IMR-90 (cell line): ENCODE results near the gene SCAANT1. TPM values are rescaled to one million over a fixed set of nuclear protein-coding genes. Genes with fewer than 3 reads are reported as not detected.

ENCODE experiments used
- ATAC-seq: fragments of 200-7000 bp; cut with Tn5 transposase; 2 replicates; pipeline ENCODE4 v1.9.1; 2020; ENCODE audit warnings: low read depth, mild to moderate bottlenecking, moderate library complexity
- BruUV-seq: library from RNA; stranded (reverse); fragments of 400-500 nt; replicated peaks from 2 replicates; lab custom pipeline; 2021; lab: Mats Ljungman, UMichigan
- CTCF ChIA-PET: fragments of 300-600 bp; formaldehyde crosslinking; extraction: SDS; loops from one replicate; lab custom pipeline; 2021; ENCODE audit warnings: antibody characterized with exemption; lab: Yijun Ruan, JAX
- POLR2A ChIA-PET: fragments of 300-600 bp; sonication (Branson Sonifier 250); formaldehyde crosslinking; loops from one replicate; lab custom pipeline; 2022; ENCODE audit warnings: antibody characterized with exemption; ENCODE audit not compliant: unreplicated experiment; lab: Charles Lee
- DNase-seq: peaks from one replicate; pipeline ENCODE4 v3.0.0; 2013
- H2AFZ ChIP-seq: replicated peaks from 2 replicates; pipeline ENCODE3; 2013; ENCODE audit warnings: low read length, mild to moderate bottlenecking; ENCODE audit not compliant: poor library complexity
- H2AK5ac ChIP-seq: 2 replicates; pipeline ENCODE4 v1.6.1; 2013; ENCODE audit warnings: low read depth, low read length, inconsistent platforms
- H2AK9ac ChIP-seq: replicated peaks from 2 replicates; pipeline ENCODE3; 2013; ENCODE audit warnings: mild to moderate bottlenecking, low read depth, low read length, moderate library complexity; ENCODE audit not compliant: poor library complexity
- H2BK120ac ChIP-seq: 2 replicates; pipeline ENCODE4 v1.6.1; 2013; ENCODE audit warnings: low read depth, low read length, inconsistent platforms
- H2BK15ac ChIP-seq: 3 replicates; pipeline ENCODE4 v1.6.1; 2013; ENCODE audit warnings: low read depth, low read length, inconsistent platforms
- H2BK20ac ChIP-seq: 2 replicates; pipeline ENCODE4 v1.6.1; 2013; ENCODE audit warnings: low read depth, mild to moderate bottlenecking, inconsistent platforms, low read length, moderate library complexity
- H2BK5ac ChIP-seq: 2 replicates; pipeline ENCODE4 v1.6.1; 2013; ENCODE audit warnings: mild to moderate bottlenecking, low read depth, low read length, inconsistent platforms; ENCODE audit not compliant: poor library complexity, severe bottlenecking
- H3K14ac ChIP-seq: replicated peaks from 2 replicates; pipeline ENCODE4 v1.6.1; 2013; ENCODE audit warnings: low read depth, low read length, inconsistent platforms
- H3K18ac ChIP-seq: 2 replicates; pipeline ENCODE4 v1.6.1; 2013; ENCODE audit warnings: low read depth, low read length, control low read depth
- H3K23ac ChIP-seq: 2 replicates; pipeline ENCODE4 v1.6.1; 2013; ENCODE audit warnings: low read depth, low read length, inconsistent platforms
- H3K27ac ChIP-seq: 2 replicates; pipeline ENCODE4 v1.5.1; 2013; ENCODE audit warnings: mild to moderate bottlenecking, control low read depth, low read length; ENCODE audit not compliant: insufficient read depth
- H3K27me3 ChIP-seq: 2 replicates; pipeline ENCODE4 v1.6.1; 2013; ENCODE audit warnings: low read length; ENCODE audit not compliant: control insufficient read depth, insufficient read depth
- H3K36me3 ChIP-seq: 2 replicates; pipeline ENCODE4 v1.6.1; 2013; ENCODE audit warnings: low read length, mixed read lengths; ENCODE audit not compliant: control insufficient read depth, insufficient read depth
- H3K4ac ChIP-seq: 2 replicates; pipeline ENCODE4 v1.6.1; 2013; ENCODE audit warnings: low read depth, low read length, inconsistent platforms
- H3K4me1 ChIP-seq: 2 replicates; pipeline ENCODE4 v1.6.1; 2013; ENCODE audit warnings: low read length, mixed read lengths; ENCODE audit not compliant: control insufficient read depth, insufficient read depth
- H3K4me2 ChIP-seq: 2 replicates; pipeline ENCODE4 v1.6.1; 2013; ENCODE audit warnings: low read depth, mild to moderate bottlenecking, control low read depth, low read length, moderate library complexity
- H3K4me3 ChIP-seq: 2 replicates; pipeline ENCODE4 v1.5.1; 2013; ENCODE audit warnings: low read depth, mild to moderate bottlenecking, control low read depth, low read length, moderate library complexity; ENCODE audit not compliant: insufficient read depth
- H3K56ac ChIP-seq: 2 replicates; pipeline ENCODE4 v1.6.1; 2013; ENCODE audit warnings: low read length, inconsistent platforms; ENCODE audit not compliant: insufficient read depth; ENCODE audit errors: extremely low read depth
- H3K79me1 ChIP-seq, 2 experiments: 2 replicates each; pipeline ENCODE4 v1.6.1; 2013; ENCODE audit warnings: low read length in 2 of 2, inconsistent platforms in 1 of 2, low read depth in 1 of 2
- H3K9ac ChIP-seq: 2 replicates; pipeline ENCODE4 v1.6.1; 2013; ENCODE audit warnings: low read depth, low read length, control low read depth
- H3K9me1 ChIP-seq: 2 replicates; pipeline ENCODE4 v1.6.1; 2013; ENCODE audit warnings: low read length, inconsistent platforms; ENCODE audit not compliant: insufficient read depth
- H3K9me3 ChIP-seq: 2 replicates; pipeline ENCODE4 v1.6.1; 2013; ENCODE audit warnings: low read length; ENCODE audit not compliant: control insufficient read depth, insufficient read depth
- H4K20me1 ChIP-seq: 2 replicates; pipeline ENCODE4 v1.6.1; 2013; ENCODE audit warnings: low read length, inconsistent platforms; ENCODE audit not compliant: insufficient read depth
- H4K5ac ChIP-seq: 2 replicates; pipeline ENCODE4 v1.6.1; 2013; ENCODE audit warnings: mild to moderate bottlenecking, low read depth, low read length, control low read depth
- H4K8ac ChIP-seq, 2 experiments: 2 replicates each; pipeline ENCODE4 v1.6.1; 2013; ENCODE audit warnings: low read depth in 2 of 2, low read length in 2 of 2, control low read depth in 1 of 2, inconsistent platforms in 1 of 2
- H4K91ac ChIP-seq: 2 replicates; pipeline ENCODE4 v1.6.1; 2013; ENCODE audit warnings: low read depth, low read length, inconsistent platforms; ENCODE audit not compliant: insufficient read depth
- BHLHE40 ChIP-seq: fragments of 150-350 bp; IDR thresholded peaks from 2 replicates; pipeline ENCODE4 v1.6.1; 2016; ENCODE audit warnings: mild to moderate bottlenecking, low read depth, low read length
- CEBPB ChIP-seq: IDR thresholded peaks from 2 replicates; pipeline ENCODE4 v1.6.1; 2012; ENCODE audit warnings: low read depth, low read length, improper control_type of control experiment
- MAFK ChIP-seq: IDR thresholded peaks from 2 replicates; pipeline ENCODE4 v1.6.1; 2012; ENCODE audit warnings: low read depth, low read length, improper control_type of control experiment
- MAZ ChIP-seq: IDR thresholded peaks from 2 replicates; pipeline ENCODE4 v1.6.1; 2012; ENCODE audit warnings: low read depth, mild to moderate bottlenecking, low read length, improper control_type of control experiment, moderate library complexity, borderline replicate concordance
- MXI1 ChIP-seq: IDR thresholded peaks from 2 replicates; pipeline ENCODE4 v1.6.1; 2012; ENCODE audit warnings: low read depth, mild to moderate bottlenecking, low read length, moderate library complexity, borderline replicate concordance
- NFE2L2 ChIP-seq: fragments of 150-350 bp; IDR thresholded peaks from 2 replicates; pipeline ENCODE4 v1.6.1; 2016; ENCODE audit warnings: low read depth, mild to moderate bottlenecking, low read length
- POLR2A ChIP-seq: IDR thresholded peaks from 2 replicates; pipeline ENCODE4 v1.6.1; 2012; ENCODE audit warnings: mild to moderate bottlenecking, low read depth, low read length
- RAD21 ChIP-seq: IDR thresholded peaks from 2 replicates; pipeline ENCODE4 v1.6.1; 2012; ENCODE audit warnings: low read length, improper control_type of control experiment
- RCOR1 ChIP-seq: IDR thresholded peaks from 2 replicates; pipeline ENCODE4 v1.6.1; 2012; ENCODE audit warnings: mild to moderate bottlenecking, low read length, improper control_type of control experiment; ENCODE audit not compliant: insufficient replicate concordance
- WGBS, 2 experiments: methylation state at CpG; one replicate each; pipeline versions ENCODE4 v1.1.5 to v1.1.7; 2013; ENCODE audit warnings: missing lambda C conversion rate in 2 of 2; ENCODE audit not compliant: insufficient read length in 1 of 2; ENCODE audit errors: extremely low coverage in 2 of 2; 5-methylcytosine and 5-hydroxymethylcytosine counted together
- dilution Hi-C: fragments of 300-500 bp; cut with HindIII; formaldehyde crosslinking; loops from one replicate; pipeline ENCODE4 v1.14.3; 2018; ENCODE audit warnings: low sequenced_read_pairs; ENCODE audit not compliant: unreplicated experiment
- in situ Hi-C: fragments of 300-500 bp; cut with MboI; formaldehyde crosslinking; loops from 3 replicates; pipeline ENCODE4 v1.14.3; 2019; ENCODE audit warnings: low sequenced_read_pairs, inconsistent platforms, mixed read lengths
- intact Hi-C: fragments of 100-400 bp; cut with micrococcal nuclease; formaldehyde crosslinking; loops from 2 replicates; pipeline ENCODE4 v1.10.0; 2022
- polyA plus RNA-seq, 3 experiments: library from polyadenylated mRNA; depleted of rRNA; stranded (reverse); fragments of >200 nt; gene quantifications; 2 replicates each; pipeline ENCODE4 v1.2.3, GENCODE V29; 2012; ENCODE audit warnings: low replicate concordance in 1 of 3
- total RNA-seq: library from RNA; depleted of rRNA; stranded (reverse); fragments of >200 nt; gene quantifications from 2 replicates; pipeline ENCODE4 v1.2.3, GENCODE V29; 2012
- TF ChIP-seq, protein P1 (sequence below): fragments of 150-350 bp; IDR thresholded peaks from 2 replicates; pipeline ENCODE4 v1.6.1; 2017; ENCODE audit warnings: mild to moderate bottlenecking, antibody characterized with exemption, low read length, low read depth
- TF ChIP-seq, protein P2 (sequence below): conservative IDR thresholded peaks from 2 replicates; pipeline ENCODE4 v1.5.1; 2012; ENCODE audit warnings: mild to moderate bottlenecking, low read depth, low read length, improper control_type of control experiment

The SCAANT1 gene
- total and polyA plus RNA-seq, 2 of the 4 experiments (the other 2 are of a cell fraction): not detected

DNA sequence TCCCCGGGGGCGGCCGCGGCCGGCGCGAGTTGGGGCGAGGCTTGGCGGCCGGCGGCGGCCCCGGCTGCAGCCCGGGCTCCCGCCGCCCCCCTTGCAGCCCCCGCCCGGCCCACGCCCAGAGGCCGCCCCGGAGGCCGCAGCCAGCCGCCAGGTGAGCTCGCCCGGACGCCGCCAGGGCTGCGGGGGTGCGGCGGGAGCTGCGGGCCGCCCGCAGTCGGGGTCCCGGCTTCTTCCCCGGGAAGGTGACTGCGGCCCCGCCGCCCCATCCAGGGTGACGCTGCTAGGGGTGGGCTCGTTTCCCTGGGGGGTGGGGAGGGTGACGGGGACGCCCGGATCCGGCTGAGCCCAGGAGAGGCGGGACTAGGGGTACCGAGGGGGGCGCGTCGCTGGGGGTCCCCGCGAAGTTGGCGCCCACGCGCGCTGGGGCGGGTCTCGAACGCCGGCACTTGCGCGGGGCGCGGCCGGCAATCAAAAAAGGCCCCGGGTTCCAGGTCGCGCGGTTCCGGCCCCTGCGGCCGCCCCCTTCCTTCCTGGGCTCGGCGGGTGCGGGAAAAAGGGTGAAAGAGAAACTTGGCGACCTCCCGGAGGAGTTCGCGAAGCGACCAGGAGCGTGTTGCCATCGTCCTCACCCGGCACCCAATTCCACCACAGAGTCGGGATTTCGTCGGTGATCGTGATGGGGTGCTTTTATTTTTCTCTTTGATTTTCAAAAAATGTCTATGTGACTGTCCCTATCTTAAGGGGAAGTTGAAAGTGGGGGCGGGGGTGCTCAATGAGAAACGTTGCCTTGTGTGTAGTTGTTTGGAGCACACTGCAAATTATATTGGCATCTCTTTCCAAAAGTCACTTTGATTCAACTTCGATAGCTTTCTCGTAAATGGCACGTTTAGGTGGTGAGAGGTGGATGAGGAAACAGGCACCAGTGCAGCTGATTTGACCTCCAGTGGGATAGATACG, 47.9 kb downstream of the SCAANT1 start:
- peak overlapping the region; percentile 75 for H2BK5ac ChIP-seq
- ATAC-seq (peak; percentile 66), DNase-seq (no peak)
- peak overlapping the region; percentile 77 for H2BK120ac ChIP-seq
- H3K56ac ChIP-seq: peak overlapping the region; percentile 48
- H3K18ac ChIP-seq: peak overlapping the region; percentile 79
- H3K4me1 ChIP-seq: peaks cover 3% of the 10 kb centered on the region; the same call in 1 of the 2 replicates
- WGBS, 2 experiments: 0% methylated on average over 4 of the region's 93 CpGs; no CpG with 5 or more reads in 1 of the 2 experiments
- no TSS peak for BruUV-seq
- peak overlapping the region; percentile 87 for H3K14ac ChIP-seq
- H4K91ac ChIP-seq: peak overlapping the region; percentile 81
- H4K8ac ChIP-seq: peak overlapping the region; percentile 53 to 89
- no peak overlapping the region; the same call in 2 of the 3 replicates for H2BK15ac ChIP-seq
- dilution Hi-C loops: no loop called here
- peak overlapping the region; percentile 70 for H2BK20ac ChIP-seq
- H3K27me3 ChIP-seq: no peaks in the 10 kb centered on the region
- no peak for TF ChIP-seq RAD21
- TF ChIP-seq MAFK: no peak
- TF ChIP-seq MXI1: no peak
- TF ChIP-seq CEBPB: no peak
- no peak for TF ChIP-seq MAZ
- TF ChIP-seq, protein P1, sequence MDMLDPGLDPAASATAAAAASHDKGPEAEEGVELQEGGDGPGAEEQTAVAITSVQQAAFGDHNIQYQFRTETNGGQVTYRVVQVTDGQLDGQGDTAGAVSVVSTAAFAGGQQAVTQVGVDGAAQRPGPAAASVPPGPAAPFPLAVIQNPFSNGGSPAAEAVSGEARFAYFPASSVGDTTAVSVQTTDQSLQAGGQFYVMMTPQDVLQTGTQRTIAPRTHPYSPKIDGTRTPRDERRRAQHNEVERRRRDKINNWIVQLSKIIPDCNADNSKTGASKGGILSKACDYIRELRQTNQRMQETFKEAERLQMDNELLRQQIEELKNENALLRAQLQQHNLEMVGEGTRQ: no peak
- no peak for TF ChIP-seq POLR2A
- TF ChIP-seq BHLHE40: no peak
- TF ChIP-seq, protein P2, sequence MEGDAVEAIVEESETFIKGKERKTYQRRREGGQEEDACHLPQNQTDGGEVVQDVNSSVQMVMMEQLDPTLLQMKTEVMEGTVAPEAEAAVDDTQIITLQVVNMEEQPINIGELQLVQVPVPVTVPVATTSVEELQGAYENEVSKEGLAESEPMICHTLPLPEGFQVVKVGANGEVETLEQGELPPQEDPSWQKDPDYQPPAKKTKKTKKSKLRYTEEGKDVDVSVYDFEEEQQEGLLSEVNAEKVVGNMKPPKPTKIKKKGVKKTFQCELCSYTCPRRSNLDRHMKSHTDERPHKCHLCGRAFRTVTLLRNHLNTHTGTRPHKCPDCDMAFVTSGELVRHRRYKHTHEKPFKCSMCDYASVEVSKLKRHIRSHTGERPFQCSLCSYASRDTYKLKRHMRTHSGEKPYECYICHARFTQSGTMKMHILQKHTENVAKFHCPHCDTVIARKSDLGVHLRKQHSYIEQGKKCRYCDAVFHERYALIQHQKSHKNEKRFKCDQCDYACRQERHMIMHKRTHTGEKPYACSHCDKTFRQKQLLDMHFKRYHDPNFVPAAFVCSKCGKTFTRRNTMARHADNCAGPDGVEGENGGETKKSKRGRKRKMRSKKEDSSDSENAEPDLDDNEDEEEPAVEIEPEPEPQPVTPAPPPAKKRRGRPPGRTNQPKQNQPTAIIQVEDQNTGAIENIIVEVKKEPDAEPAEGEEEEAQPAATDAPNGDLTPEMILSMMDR: no peak
- TF ChIP-seq RCOR1: no peak
- no peak for TF ChIP-seq NFE2L2
- peaks cover 40 to 67% of the 10 kb centered on the region in 2 experiments for H3K79me1 ChIP-seq
- H3K4me3 ChIP-seq: peak overlapping the region; percentile 94
- peak overlapping the region; percentile 86 for H2AK5ac ChIP-seq
- POLR2A ChIA-PET: no interaction called here
- no peaks in the 10 kb centered on the region; the same call in 1 of the 2 replicates for H3K36me3 ChIP-seq
- H2AFZ ChIP-seq: peak overlapping the region; percentile 89
- peak overlapping the region; percentile 82 for H3K9ac ChIP-seq
- H3K27ac ChIP-seq: peak overlapping the region; percentile 69
- H2AK9ac ChIP-seq: peak overlapping the region; percentile 96
- H3K4ac ChIP-seq: peak overlapping the region; percentile 68
- in situ Hi-C loops: no loop called here
- H4K5ac ChIP-seq: peak overlapping the region; percentile 82
- intact Hi-C loops: loop anchor here (5.0 kb wide), 1 partner anchor 113 kb away; no protein-coding TSS in a partner anchor
- peak overlapping the region; percentile 99 for H3K23ac ChIP-seq
- H4K20me1 ChIP-seq: no peaks in the 10 kb centered on the region; the same call in 1 of the 2 replicates
- peak overlapping the region; percentile 99 for H3K4me2 ChIP-seq
- no peaks in the 10 kb centered on the region for H3K9me3 ChIP-seq
- CTCF ChIA-PET: no interaction called here
- H3K9me1 ChIP-seq: peaks cover 7% of the 10 kb centered on the region
